ENCODE measurements around the gene VILL. TPM values are rescaled to one million over a fixed set of nuclear protein-coding genes. Genes with fewer than 3 reads are reported as not detected.

The VILL gene
- total RNA-seq, 6 donors from 2014 or later, result 5.6 to 41.9 (median 19.0) TPM

- H3K9me3 ChIP-seq, result no peaks in the 10 kb centered on the region
- ATAC-seq (ENCODE audit: low FRiP score in 2 of 2) (no peak), DNase-seq (no peak)
Measured at GRCh38 chr3:37949866-37950265, 40.7 kb upstream of the VILL start.

GRCh38 chr3:37952564-37952963 is 38.0 kb upstream of the VILL start:
- no peak overlapping the region for H3K4me3 ChIP-seq
- peaks cover 0 to 6% (median 0%) of the 10 kb centered on the region in 4 donors for H3K36me3 ChIP-seq
- H3K4me1 ChIP-seq, result peaks cover 27 to 51% (median 35%) of the 10 kb centered on the region in 4 donors
- DNase-seq (no peak), ATAC-seq (ENCODE audit: low FRiP score in 2 of 2) (no peak)
- H3K9me3 ChIP-seq, result no peaks in the 10 kb centered on the region
- H3K27me3 ChIP-seq, result no peaks in the 10 kb centered on the region
- no peak for TF ChIP-seq POLR2AphosphoS5 (IDR thresholded peaks at IDR 0.05)
- no peak for TF ChIP-seq CTCF (IDR thresholded peaks at IDR 0.05)
- TF ChIP-seq POLR2A (IDR thresholded peaks at IDR 0.05), result no peak
- TF ChIP-seq EP300 (IDR thresholded peaks at IDR 0.05), result no peak
- WGBS, 2 donors, result 96 to 100% methylated on average over 1 of the region's 1 CpG
- no peak overlapping the region for H3K27ac ChIP-seq

More at GRCh38 chr3:37949866-37950265, 40.7 kb upstream of the VILL start:
- H3K36me3 ChIP-seq, result peaks cover 0 to 1% (median 0%) of the 10 kb centered on the region in 4 donors
- TF ChIP-seq EP300 (IDR thresholded peaks at IDR 0.05) (no peak), POLR2AphosphoS5 (IDR thresholded peaks at IDR 0.05) (no peak), CTCF (IDR thresholded peaks at IDR 0.05) (no peak), POLR2A (IDR thresholded peaks at IDR 0.05) (no peak)
- H3K27ac ChIP-seq, result peak overlapping the region; percentile 4 to 66 (median 32)
- H3K4me1 ChIP-seq, result peaks cover 29 to 49% (median 35%) of the 10 kb centered on the region in 4 donors
- no peaks in the 10 kb centered on the region for H3K27me3 ChIP-seq
- WGBS, 2 donors, result 80% methylated on average over 6 of the region's 6 CpGs; no CpG with 5 or more reads in 1 of the 2 donors
- H3K4me3 ChIP-seq, result no peak overlapping the region

- DNase-seq (no peak), ATAC-seq (ENCODE audit: low FRiP score in 2 of 2) (no peak)
- H3K27me3 ChIP-seq, result no peaks in the 10 kb centered on the region
- no peaks in the 10 kb centered on the region for H3K9me3 ChIP-seq
- WGBS, 2 donors, result 97 to 98% methylated on average over 2 of the region's 2 CpGs
- H3K4me1 ChIP-seq, result peaks cover 30 to 55% (median 37%) of the 10 kb centered on the region in 4 donors
- H3K27ac ChIP-seq, result peak overlapping the region in 1 of 4 donors; percentile 66
- H3K4me3 ChIP-seq, result no peak overlapping the region
- no peak for TF ChIP-seq POLR2AphosphoS5 (IDR thresholded peaks at IDR 0.05)
- TF ChIP-seq EP300 (IDR thresholded peaks at IDR 0.05), result no peak
- TF ChIP-seq CTCF (IDR thresholded peaks at IDR 0.05), result no peak
- TF ChIP-seq POLR2A (IDR thresholded peaks at IDR 0.05), result no peak
- H3K36me3 ChIP-seq, result peaks cover 0 to 6% (median 0%) of the 10 kb centered on the region in 4 donors
Measured at GRCh38 chr3:37953226-37953625, 37.4 kb upstream of the VILL start.

GRCh38 chr3:37953707-37954394 is 36.7 kb upstream of the VILL start:
- Histone ChIP-seq H3K27me3 (no peaks in the 10 kb centered on the region), H3K4me3 (no peak overlapping the region), H3K9me3 (no peaks in the 10 kb centered on the region), H3K36me3 (peaks cover 0 to 6% (median 0%) of the 10 kb centered on the region in 4 donors), H3K4me1 (peaks cover 30 to 55% (median 37%) of the 10 kb centered on the region in 4 donors), H3K27ac (peak overlapping the region in 3 of 4 donors; percentile 7 to 66 (median 9))
- ATAC-seq (ENCODE audit: low FRiP score in 2 of 2) (no peak), DNase-seq (no peak)
- TF ChIP-seq POLR2AphosphoS5 (IDR thresholded peaks at IDR 0.05) (no peak), CTCF (IDR thresholded peaks at IDR 0.05) (no peak), EP300 (IDR thresholded peaks at IDR 0.05) (no peak), POLR2A (IDR thresholded peaks at IDR 0.05) (no peak)
- 56 to 60% methylated on average over 5 of the region's 5 CpGs for WGBS, 2 donors

Data from upper lobe of left lung (tissue), 6 donors.